DOHH2 (cell line): Measurements from ENCODE around the gene NME8.

Experiments used
- CTCF ChIP-seq: fragments of 200-600 bp; sonication (generic); IDR thresholded peaks from one replicate; pipeline ENCODE4 v1.5.1; 2014; ENCODE audit warnings: antibody characterized with exemption, mild to moderate bottlenecking, low read depth, low read length; ENCODE audit not compliant: poor library complexity, severe bottlenecking
- EZH2phosphoT487 ChIP-seq: fragments of 200-600 bp; sonication (generic); IDR thresholded peaks from 2 replicates; pipeline ENCODE4 v1.6.1; 2017; ENCODE audit warnings: borderline replicate concordance, mild to moderate bottlenecking, antibody characterized with exemption, low read length, moderate library complexity, mixed read lengths

GRCh38 chr7:37893359-37893758 is 45.0 kb downstream of the NME8 start:
- TF ChIP-seq CTCF (no peak), EZH2phosphoT487 (no peak)
